IPS DF 19.7 (cell line): ENCODE data around the gene S100A1.
"Not testable (repeated sequence)": the region's sequence is repeated elsewhere in the genome, so short reads cannot be mapped to it uniquely, and the experiment has no call there.

ENCODE experiments used
- DNase-seq: peaks from one replicate; pipeline ENCODE4 v3.0.0-alpha.2; 2013; ENCODE audit warnings: low read depth, low spot score

The S100A1 gene

GRCh38 chr1:153655333-153655732 lies 27.1 kb downstream of the S100A1 start:
- DNase-seq, result no peak

GRCh38 chr1:153658400-153659174 lies 30.4 kb downstream of the S100A1 start, which contains the start of gene SNAPIN:
SNAPIN (plus strand) TSS chr1:153658703; CDS start chr1:153658744, 41 bp downstream.
- DNase-seq, result no peak

GRCh38 chr1:153659175-153659534 lies 30.9 kb downstream of the S100A1 start:
- DNase-seq, result no peak

GRCh38 chr1:153659656-153660055 lies 31.4 kb downstream of the S100A1 start:
- no peak for DNase-seq

- DNase-seq, result no peak
Measured at GRCh38 chr1:153661111-153661708, 33.0 kb downstream of the S100A1 start.

- DNase-seq, result no peak
Measured at GRCh38 chr1:153662269-153662668, 34.0 kb downstream of the S100A1 start.

- no peak for DNase-seq
Measured at GRCh38 chr1:153663211-153663610, 35.0 kb downstream of the S100A1 start.

GRCh38 chr1:153667439-153667838 lies 39.2 kb downstream of the S100A1 start:
- DNase-seq, result no peak

- not testable (repeated sequence) for DNase-seq
Measured at GRCh38 chr1:153668672-153669071, 40.4 kb downstream of the S100A1 start.

GRCh38 chr1:153669606-153670005 lies 41.4 kb downstream of the S100A1 start:
- DNase-seq, result no peak

- no peak for DNase-seq
Measured at GRCh38 chr1:153670257-153670858, 42.1 kb downstream of the S100A1 start.

- peak; percentile 99 for DNase-seq
Measured at GRCh38 chr1:153670859-153671627, 42.8 kb downstream of the S100A1 start, which contains the start of gene ILF2. ILF2 (minus strand) TSS chr1:153670993; CDS start chr1:153670922, 71 bp downstream.

- not testable (repeated sequence) for DNase-seq
Measured at GRCh38 chr1:153671628-153672353, 43.6 kb downstream of the S100A1 start.

GRCh38 chr1:153673511-153673910 lies 45.3 kb downstream of the S100A1 start:
- no peak for DNase-seq

GRCh38 chr1:153677718-153678518 lies 49.7 kb downstream of the S100A1 start:
- no peak for DNase-seq

GRCh38 chr1:153678519-153679336 lies 50.5 kb downstream of the S100A1 start, which contains the start of gene NPR1:
NPR1 (plus strand) TSS chr1:153678688; CDS start chr1:153679109, 421 bp downstream.
- no peak for DNase-seq

GRCh38 chr1:153679337-153680119 lies 51.3 kb downstream of the S100A1 start:
- DNase-seq, result no peak

GRCh38 chr1:153680120-153680403 lies 51.8 kb downstream of the S100A1 start:
- no peak for DNase-seq
